K562 (cell line): ENCODE results near the gene NHSL2. TPM values are rescaled to one million over a fixed set of nuclear protein-coding genes. Genes with fewer than 3 reads are reported as not detected.

Source experiments
- ATF4 ChIP-seq: fragments of 450-650 bp; formaldehyde crosslinking; IDR thresholded peaks from 2 replicates; pipeline ENCODE4 v1.4.0; 2022; ENCODE audit warnings: mild to moderate bottlenecking, moderate library complexity
- ZNF407 ChIP-seq: fragments of 450-650 bp; IDR thresholded peaks from 2 replicates; pipeline ENCODE4 v1.6.1; 2016; ENCODE audit warnings: low read depth
- polyA plus RNA-seq, 8 experiments: library from polyadenylated mRNA; depleted of rRNA in 4 of 8; stranded (reverse) in 5 of 8; unstranded in 3 of 8; fragments of >200 nt; fragmentation: Nextera tagmentation in 2 of 8; fragmentation: Illumina TruSeq in 1 of 8; extraction: Ambion mirVana in 2 of 8; extraction: Trizol in 1 of 8; gene quantifications; 2 replicates each; pipeline versions ENCODE4 v1.2.1 to v1.2.3, GENCODE V29; 2011 to 2014; ENCODE audit warnings: inconsistent platforms in 1 of 8, missing spikeins in 1 of 8
- total RNA-seq, 7 experiments: library from RNA; depleted of rRNA in 6 of 7; stranded (reverse); fragments of >200 nt in 6 of 7; fragmentation: Illumina TruSeq in 2 of 7; extraction: Trizol in 2 of 7; gene quantifications; 2 replicates each; pipeline versions ENCODE4 v1.2.1 to v1.2.3, GENCODE V29; 2011 to 2021; ENCODE audit warnings: low replicate concordance in 1 of 7

Gene NHSL2
- total and polyA plus RNA-seq, 9 of the 15 experiments (the other 6 are each of a cell fraction or from before 2014, with no cell fraction given) = 0.02 TPM; not detected in 8

GRCh38 chrX:72060921-72061490 lies 150.4 kb downstream of the NHSL2 start (continued):
- TF ChIP-seq ZNF407 = no peak
- TF ChIP-seq ATF4 (CRISPR knock-in tag) = no peak
